LNCaP clone FGC (cell line): ENCODE data around the gene PRR12.
"Not testable (repeated sequence)": the region's sequence is repeated elsewhere in the genome, so short reads cannot be mapped to it uniquely, and the experiment has no call there.

ENCODE experiments used
- DNase-seq: peaks from one replicate; pipeline ENCODE4 v3.0.0-alpha.2; 2011; ENCODE audit warnings: low read depth
- H3K4me3 ChIP-seq: 2 replicates; pipeline ENCODE4 v1.5.1; 2011; ENCODE audit warnings: mild to moderate bottlenecking, low read depth, low read length, control low read depth
- CTCF ChIP-seq: IDR thresholded peaks from 2 replicates; pipeline ENCODE4 v1.5.1; 2012; ENCODE audit warnings: mild to moderate bottlenecking; ENCODE audit not compliant: control insufficient read depth, insufficient read depth; ENCODE audit errors: extremely low read depth

Gene PRR12

GRCh38 chr19:49629659-49630058, 38.7 kb downstream of the PRR12 start:
- no peak overlapping the region for H3K4me3 ChIP-seq
- no peak for TF ChIP-seq CTCF
- no peak for DNase-seq

GRCh38 chr19:49631014-49631588, 40.1 kb downstream of the PRR12 start:
- no peak overlapping the region for H3K4me3 ChIP-seq
- peak; percentile 86 for DNase-seq
- TF ChIP-seq CTCF, result no peak

- no peak for TF ChIP-seq CTCF
- DNase-seq, result no peak
- H3K4me3 ChIP-seq, result no peak overlapping the region
Measured at GRCh38 chr19:49631610-49632192, 40.7 kb downstream of the PRR12 start.

- DNase-seq, result no peak
- no peak for TF ChIP-seq CTCF
Measured at GRCh38 chr19:49632576-49632975, 41.6 kb downstream of the PRR12 start.

GRCh38 chr19:49633273-49633672, 42.3 kb downstream of the PRR12 start:
- DNase-seq, H3K4me3 ChIP-seq: not testable (repeated sequence)

More at GRCh38 chr19:49632576-49632975, 41.6 kb downstream of the PRR12 start:
- no peak overlapping the region for H3K4me3 ChIP-seq

GRCh38 chr19:49635530-49636232, 44.7 kb downstream of the PRR12 start:
- TF ChIP-seq CTCF, result no peak
- no peak overlapping the region for H3K4me3 ChIP-seq
- DNase-seq, result no peak

- TF ChIP-seq CTCF, result no peak
- DNase-seq, result no peak
- no peak overlapping the region for H3K4me3 ChIP-seq
Measured at GRCh38 chr19:49636233-49636932, 45.4 kb downstream of the PRR12 start.
